ENCODE data around the gene SCAP. TPM values are rescaled to one million over a fixed set of nuclear protein-coding genes. Genes with fewer than 3 reads are reported as not detected.

Gene SCAP
- polyA plus RNA-seq, 1 experiment = 30.2 TPM

- CTCF ChIA-PET = interaction anchor here (1.5 to 6.0 kb wide), 6 partner anchors 11 to 99 kb away, joined by 3 to 71 read pairs (median 15); partner anchors contain the start of gene SCAP
- no peak overlapping the region for H3K4me3 ChIP-seq (ENCODE audit: low read depth, low read length)
- H3K27me3 ChIP-seq (ENCODE audit: control insufficient read depth, insufficient read depth, low read length) = no peaks in the 10 kb centered on the region
- H3K36me3 ChIP-seq (ENCODE audit: control insufficient read depth, insufficient read depth, low read length) = peaks cover 30% of the 10 kb centered on the region
- POLR2A ChIA-PET = no interaction called here
- no peak for DNase-seq (ENCODE audit: low read depth)
- TF ChIP-seq CTCF (IDR thresholded peaks at IDR 0.05; ENCODE audit: insufficient read depth, low read depth, low read length) = no peak
Measured at GRCh38 chr3:47419083-47420043, 56.4 kb downstream of the SCAP start.

DNA sequence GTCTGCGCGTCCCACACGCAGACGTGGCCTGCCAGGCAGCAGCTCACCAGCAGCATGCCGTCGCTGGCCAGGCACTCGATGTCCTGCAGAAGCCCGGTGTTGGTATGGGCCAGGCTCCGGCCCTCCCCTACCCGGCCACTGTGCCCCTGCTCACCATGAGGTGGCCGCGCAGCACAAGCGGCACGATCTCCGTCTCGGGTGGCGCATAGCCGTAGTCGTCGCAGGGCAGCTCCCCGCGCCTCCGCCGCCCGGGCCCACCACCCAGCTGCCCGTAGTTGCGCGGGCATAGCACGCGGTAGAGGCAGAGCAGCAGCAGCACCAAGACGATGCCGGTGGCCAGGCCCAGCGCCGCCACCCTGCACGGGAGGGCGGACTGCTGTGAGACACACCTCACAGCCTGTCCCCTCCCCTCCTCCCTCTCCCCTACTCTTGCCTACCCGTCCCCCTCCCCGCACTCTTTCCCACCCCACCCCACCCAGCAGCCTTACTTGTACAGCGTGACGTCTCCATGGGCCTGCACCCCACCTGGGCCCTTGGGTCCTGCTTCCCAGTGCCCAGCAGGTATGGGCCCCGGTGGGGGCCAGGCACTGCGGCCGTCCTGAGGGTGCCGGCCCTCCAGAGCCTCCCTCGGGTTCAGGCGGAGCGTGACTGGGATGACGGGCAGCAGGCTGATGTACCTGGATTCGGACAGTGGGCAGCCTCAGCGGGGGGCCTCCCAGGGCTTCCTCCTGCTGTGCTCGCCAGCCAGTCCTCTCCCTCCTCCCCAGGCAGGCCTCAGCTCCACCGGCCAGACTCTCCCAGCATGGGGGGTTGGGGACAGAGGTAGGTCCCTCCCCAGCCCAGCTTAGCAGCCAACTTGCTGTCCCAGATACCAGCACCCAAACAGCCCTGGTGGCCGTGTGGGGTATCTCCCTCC is 57.3 kb downstream of the SCAP start:
- DNase-seq (ENCODE audit: low read depth) = no peak
- H3K4me3 ChIP-seq (ENCODE audit: low read depth, low read length) = no peak overlapping the region
- POLR2A ChIA-PET = no interaction called here
- CTCF ChIA-PET = interaction anchor here (2.0 to 5.2 kb wide), 2 partner anchors 12 to 58 kb away, joined by 6 to 44 read pairs; partner anchors contain the start of gene SCAP
- peaks cover 37% of the 10 kb centered on the region for H3K36me3 ChIP-seq (ENCODE audit: control insufficient read depth, insufficient read depth, low read length)
- H3K27me3 ChIP-seq (ENCODE audit: control insufficient read depth, insufficient read depth, low read length) = no peaks in the 10 kb centered on the region
- TF ChIP-seq CTCF (IDR thresholded peaks at IDR 0.05; ENCODE audit: insufficient read depth, low read depth, low read length) = no peak

DNA sequence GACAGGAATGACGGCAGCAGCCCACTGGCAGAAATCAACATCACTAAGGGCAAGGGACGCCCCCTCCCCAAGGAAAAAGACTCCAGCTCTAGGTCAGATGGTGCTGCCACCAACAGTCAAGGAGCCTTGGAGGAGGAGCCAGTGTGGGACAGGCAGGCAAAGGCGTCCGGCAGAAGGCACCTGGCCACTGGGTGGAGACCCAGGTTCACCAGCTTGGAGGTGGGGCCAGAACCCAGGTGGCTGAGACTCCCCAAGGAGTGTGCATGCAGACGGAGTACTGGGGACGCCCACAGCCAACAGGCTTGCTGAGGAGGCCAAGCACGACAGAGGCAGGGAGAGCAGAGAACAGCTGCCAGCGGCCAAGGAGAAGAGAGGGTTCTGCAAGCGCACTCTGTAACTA is 59.7 kb downstream of the SCAP start:
- CTCF ChIA-PET = no interaction called here
- TF ChIP-seq CTCF (IDR thresholded peaks at IDR 0.05; ENCODE audit: insufficient read depth, low read depth, low read length) = no peak
- Histone ChIP-seq H3K36me3 (ENCODE audit: control insufficient read depth, insufficient read depth, low read length) (peaks cover 49% of the 10 kb centered on the region), H3K4me3 (ENCODE audit: low read depth, low read length) (no peak overlapping the region), H3K27me3 (ENCODE audit: control insufficient read depth, insufficient read depth, low read length) (no peaks in the 10 kb centered on the region)
- no peak for DNase-seq (ENCODE audit: low read depth)
- POLR2A ChIA-PET = no interaction called here

- no peak overlapping the region for H3K4me3 ChIP-seq (ENCODE audit: low read depth, low read length)
- no peak for DNase-seq (ENCODE audit: low read depth)
- no peak for TF ChIP-seq CTCF (IDR thresholded peaks at IDR 0.05; ENCODE audit: insufficient read depth, low read depth, low read length)
- H3K36me3 ChIP-seq (ENCODE audit: control insufficient read depth, insufficient read depth, low read length) = peaks cover 47% of the 10 kb centered on the region
- no peaks in the 10 kb centered on the region for H3K27me3 ChIP-seq (ENCODE audit: control insufficient read depth, insufficient read depth, low read length)
- POLR2A ChIA-PET = no interaction called here
- CTCF ChIA-PET = interaction anchor here (1.0 to 2.0 kb wide), 2 partner anchors 10 to 25 kb away, joined by 3 to 7 read pairs; no protein-coding TSS in a partner anchor
Measured at GRCh38 chr3:47414666-47415587, 60.8 kb downstream of the SCAP start.
